ENCODE results near the gene C4A. TPM values are rescaled to one million over a fixed set of nuclear protein-coding genes. Genes with fewer than 3 reads are reported as not detected.
"Not testable (repeated sequence)": the region's sequence is repeated elsewhere in the genome, so short reads cannot be mapped to it uniquely, and the experiment has no call there.

The C4A gene
- total RNA-seq, 4 donors from 2014 or later = 31.6 to 187 (median 98.2) TPM

GRCh38 chr6:32028631-32029030, 46.8 kb downstream of the C4A start:
- H3K4me1 ChIP-seq; H3K4me3 ChIP-seq; intact Hi-C loops (cut with DNase I); DNase-seq (ENCODE audit: extremely low spot score); H3K9me3 ChIP-seq; H3K27me3 ChIP-seq; H3K36me3 ChIP-seq; H3K27ac ChIP-seq (replicated peaks in 1 of 4): not testable (repeated sequence)
- WGBS = 60% methylated on average over 1 of the region's 10 CpGs

- WGBS = 97% methylated on average over 8 of the region's 14 CpGs
- H3K9me3 ChIP-seq; H3K36me3 ChIP-seq; H3K27me3 ChIP-seq; H3K4me1 ChIP-seq; H3K4me3 ChIP-seq; DNase-seq (ENCODE audit: extremely low spot score); intact Hi-C loops (cut with DNase I); H3K27ac ChIP-seq (replicated peaks in 1 of 4): not testable (repeated sequence)
Measured at GRCh38 chr6:32029553-32029952, 47.7 kb downstream of the C4A start.

- H3K9me3 ChIP-seq; DNase-seq (ENCODE audit: extremely low spot score); H3K36me3 ChIP-seq; intact Hi-C loops (cut with DNase I); H3K27ac ChIP-seq (replicated peaks in 1 of 4); H3K4me1 ChIP-seq; H3K4me3 ChIP-seq; H3K27me3 ChIP-seq: not testable (repeated sequence)
- no CpG with 5 or more reads among the region's 16 CpGs for WGBS
Measured at GRCh38 chr6:32035283-32036013, 53.6 kb downstream of the C4A start.

GRCh38 chr6:32037136-32037535, 55.3 kb downstream of the C4A start:
- H3K36me3 ChIP-seq; H3K4me3 ChIP-seq; H3K4me1 ChIP-seq; H3K9me3 ChIP-seq; DNase-seq (ENCODE audit: extremely low spot score); H3K27me3 ChIP-seq; H3K27ac ChIP-seq (replicated peaks in 1 of 4); intact Hi-C loops (cut with DNase I): not testable (repeated sequence)
- 83% methylated on average over 4 of the region's 5 CpGs for WGBS

GRCh38 chr6:32037598-32038524, 56.0 kb downstream of the C4A start, which contains the start of gene CYP21A2:
CYP21A2 (plus strand) TSS chr6:32038415; CDS start chr6:32038423, 8 bp downstream.
- 83% methylated on average over 12 of the region's 19 CpGs for whole genome bisulfite sequencing
- DNase-seq (ENCODE audit: extremely low spot score); H3K4me1 ChIP-seq; H3K9me3 ChIP-seq; H3K4me3 ChIP-seq; H3K27me3 ChIP-seq; intact Hi-C loops (cut with DNase I); H3K27ac ChIP-seq (replicated peaks in 1 of 4); H3K36me3 ChIP-seq: not testable (repeated sequence)

GRCh38 chr6:32038878-32039277, 57.0 kb downstream of the C4A start:
- intact Hi-C loops (cut with DNase I); H3K9me3 ChIP-seq; H3K4me1 ChIP-seq; H3K4me3 ChIP-seq; DNase-seq (ENCODE audit: extremely low spot score); H3K27ac ChIP-seq (replicated peaks in 1 of 4); H3K27me3 ChIP-seq; H3K36me3 ChIP-seq: not testable (repeated sequence)
- WGBS = 80% methylated on average over 2 of the region's 5 CpGs

GRCh38 chr6:32039321-32040274, 57.7 kb downstream of the C4A start:
- H3K9me3 ChIP-seq; H3K36me3 ChIP-seq; H3K4me1 ChIP-seq; intact Hi-C loops (cut with DNase I); H3K27ac ChIP-seq (replicated peaks in 1 of 4); H3K27me3 ChIP-seq; H3K4me3 ChIP-seq; DNase-seq (ENCODE audit: extremely low spot score): not testable (repeated sequence)
- 69% methylated on average over 19 of the region's 24 CpGs for WGBS

- DNase-seq (ENCODE audit: extremely low spot score); H3K4me3 ChIP-seq; H3K4me1 ChIP-seq; H3K9me3 ChIP-seq; intact Hi-C loops (cut with DNase I); H3K36me3 ChIP-seq; H3K27ac ChIP-seq (replicated peaks in 1 of 4); H3K27me3 ChIP-seq: not testable (repeated sequence)
- no CpG with 5 or more reads among the region's 43 CpGs for WGBS
Measured at GRCh38 chr6:32040299-32041049, 58.6 kb downstream of the C4A start.

GRCh38 chr6:32041050-32041321, 59.1 kb downstream of the C4A start:
- intact Hi-C loops (cut with DNase I); H3K4me3 ChIP-seq; H3K9me3 ChIP-seq; DNase-seq (ENCODE audit: extremely low spot score); H3K27ac ChIP-seq (replicated peaks in 1 of 4); H3K4me1 ChIP-seq; H3K36me3 ChIP-seq; H3K27me3 ChIP-seq: not testable (repeated sequence)
- no CpG with 5 or more reads among the region's 13 CpGs for WGBS

GRCh38 chr6:32041385-32041784, 59.5 kb downstream of the C4A start:
- DNase-seq (ENCODE audit: extremely low spot score); intact Hi-C loops (cut with DNase I); H3K4me3 ChIP-seq; H3K4me1 ChIP-seq; H3K36me3 ChIP-seq; H3K27me3 ChIP-seq; H3K27ac ChIP-seq (replicated peaks in 1 of 4); H3K9me3 ChIP-seq: not testable (repeated sequence)
- WGBS = 78% methylated on average over 5 of the region's 10 CpGs

GRCh38 chr6:32042276-32042675, 60.4 kb downstream of the C4A start:
- H3K27me3 ChIP-seq; H3K27ac ChIP-seq (replicated peaks in 1 of 4); H3K9me3 ChIP-seq; H3K4me3 ChIP-seq; DNase-seq (ENCODE audit: extremely low spot score); intact Hi-C loops (cut with DNase I): not testable (repeated sequence)
- Histone ChIP-seq H3K36me3 (peaks cover 0 to 12% (median 0%) of the 10 kb centered on the region in 4 donors), H3K4me1 (peaks cover 14 to 16% (median 15%) of the 10 kb centered on the region in 4 donors)
- WGBS = no CpG with 5 or more reads among the region's 15 CpGs

Measured in esophagus muscularis mucosa (tissue), 4 donors.